ENCODE measurements around the gene SMYD2.

DNA sequence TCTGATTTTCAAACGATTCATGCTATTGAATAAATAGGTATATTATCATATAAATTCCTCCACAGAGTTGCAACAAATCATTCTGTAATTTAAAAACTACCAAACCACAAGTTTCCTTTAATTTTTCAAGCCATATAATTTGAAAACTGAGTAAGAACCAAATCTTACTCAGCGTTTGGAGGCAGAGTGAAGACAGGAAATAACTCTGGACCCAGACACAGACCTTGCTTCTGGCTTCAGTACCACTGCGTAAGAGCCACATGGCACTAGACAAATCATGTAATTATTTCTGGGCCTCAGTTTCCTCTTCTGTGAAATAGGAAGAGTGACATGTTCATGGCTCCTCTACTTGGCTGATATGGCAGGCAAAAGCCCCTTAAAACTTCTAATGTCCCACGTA is 82.4 kb downstream of the SMYD2 start:
- TF ChIP-seq, protein P1, sequence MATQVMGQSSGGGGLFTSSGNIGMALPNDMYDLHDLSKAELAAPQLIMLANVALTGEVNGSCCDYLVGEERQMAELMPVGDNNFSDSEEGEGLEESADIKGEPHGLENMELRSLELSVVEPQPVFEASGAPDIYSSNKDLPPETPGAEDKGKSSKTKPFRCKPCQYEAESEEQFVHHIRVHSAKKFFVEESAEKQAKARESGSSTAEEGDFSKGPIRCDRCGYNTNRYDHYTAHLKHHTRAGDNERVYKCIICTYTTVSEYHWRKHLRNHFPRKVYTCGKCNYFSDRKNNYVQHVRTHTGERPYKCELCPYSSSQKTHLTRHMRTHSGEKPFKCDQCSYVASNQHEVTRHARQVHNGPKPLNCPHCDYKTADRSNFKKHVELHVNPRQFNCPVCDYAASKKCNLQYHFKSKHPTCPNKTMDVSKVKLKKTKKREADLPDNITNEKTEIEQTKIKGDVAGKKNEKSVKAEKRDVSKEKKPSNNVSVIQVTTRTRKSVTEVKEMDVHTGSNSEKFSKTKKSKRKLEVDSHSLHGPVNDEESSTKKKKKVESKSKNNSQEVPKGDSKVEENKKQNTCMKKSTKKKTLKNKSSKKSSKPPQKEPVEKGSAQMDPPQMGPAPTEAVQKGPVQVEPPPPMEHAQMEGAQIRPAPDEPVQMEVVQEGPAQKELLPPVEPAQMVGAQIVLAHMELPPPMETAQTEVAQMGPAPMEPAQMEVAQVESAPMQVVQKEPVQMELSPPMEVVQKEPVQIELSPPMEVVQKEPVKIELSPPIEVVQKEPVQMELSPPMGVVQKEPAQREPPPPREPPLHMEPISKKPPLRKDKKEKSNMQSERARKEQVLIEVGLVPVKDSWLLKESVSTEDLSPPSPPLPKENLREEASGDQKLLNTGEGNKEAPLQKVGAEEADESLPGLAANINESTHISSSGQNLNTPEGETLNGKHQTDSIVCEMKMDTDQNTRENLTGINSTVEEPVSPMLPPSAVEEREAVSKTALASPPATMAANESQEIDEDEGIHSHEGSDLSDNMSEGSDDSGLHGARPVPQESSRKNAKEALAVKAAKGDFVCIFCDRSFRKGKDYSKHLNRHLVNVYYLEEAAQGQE (IDR thresholded peaks at IDR 0.05; ENCODE audit: low read depth), result no peak
- TF ChIP-seq ZNF274 (IDR thresholded peaks at IDR 0.05; ENCODE audit: low read depth, low read length), result no peak
- TF ChIP-seq EZH2 (IDR thresholded peaks at IDR 0.05), result no peak
- TF ChIP-seq, protein P2, sequence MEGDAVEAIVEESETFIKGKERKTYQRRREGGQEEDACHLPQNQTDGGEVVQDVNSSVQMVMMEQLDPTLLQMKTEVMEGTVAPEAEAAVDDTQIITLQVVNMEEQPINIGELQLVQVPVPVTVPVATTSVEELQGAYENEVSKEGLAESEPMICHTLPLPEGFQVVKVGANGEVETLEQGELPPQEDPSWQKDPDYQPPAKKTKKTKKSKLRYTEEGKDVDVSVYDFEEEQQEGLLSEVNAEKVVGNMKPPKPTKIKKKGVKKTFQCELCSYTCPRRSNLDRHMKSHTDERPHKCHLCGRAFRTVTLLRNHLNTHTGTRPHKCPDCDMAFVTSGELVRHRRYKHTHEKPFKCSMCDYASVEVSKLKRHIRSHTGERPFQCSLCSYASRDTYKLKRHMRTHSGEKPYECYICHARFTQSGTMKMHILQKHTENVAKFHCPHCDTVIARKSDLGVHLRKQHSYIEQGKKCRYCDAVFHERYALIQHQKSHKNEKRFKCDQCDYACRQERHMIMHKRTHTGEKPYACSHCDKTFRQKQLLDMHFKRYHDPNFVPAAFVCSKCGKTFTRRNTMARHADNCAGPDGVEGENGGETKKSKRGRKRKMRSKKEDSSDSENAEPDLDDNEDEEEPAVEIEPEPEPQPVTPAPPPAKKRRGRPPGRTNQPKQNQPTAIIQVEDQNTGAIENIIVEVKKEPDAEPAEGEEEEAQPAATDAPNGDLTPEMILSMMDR (IDR thresholded peaks at IDR 0.05 in 2 of 3, conservative IDR thresholded peaks at IDR 0.05 in 1 of 3; ENCODE audit: borderline replicate concordance in 1 of 3, insufficient read depth in 1 of 3, low read depth in 2 of 3, low read length in 2 of 3), result no peak
- TF ChIP-seq YY1 (IDR thresholded peaks at IDR 0.05; ENCODE audit: extremely low read depth, insufficient replicate concordance, low read depth, low read length), result no peak
